Mesodermal cell (in vitro differentiated cells): ENCODE measurements around the gene IFIT3. TPM values are rescaled to one million over a fixed set of nuclear protein-coding genes. Genes with fewer than 3 reads are reported as not detected.
A peak's percentile ranks its signal among the peaks of the same experiment; 100 is the strongest.
"Not testable (repeated sequence)": the region's sequence is repeated elsewhere in the genome, so short reads cannot be mapped to it uniquely, and the experiment has no call there.

Experiments
- H3K27ac ChIP-seq: 2 replicates; pipeline ENCODE4 v1.7.0; 2013; ENCODE audit warnings: mild to moderate bottlenecking, low read depth, low read length, moderate library complexity; ENCODE audit not compliant: severe bottlenecking
- H3K36me3 ChIP-seq: 2 replicates; pipeline ENCODE4 v1.7.1; 2013; ENCODE audit warnings: mild to moderate bottlenecking, low read length, moderate library complexity; ENCODE audit not compliant: control insufficient read depth, insufficient read depth
- H3K4me1 ChIP-seq: one replicate; pipeline ENCODE4 v1.7.1; 2013; ENCODE audit warnings: mild to moderate bottlenecking, low read length; ENCODE audit not compliant: insufficient read depth, control insufficient read depth, poor library complexity, severe bottlenecking
- H3K4me3 ChIP-seq: 2 replicates; pipeline ENCODE4 v1.7.0; 2013; ENCODE audit warnings: low read length, control low read depth, mild to moderate bottlenecking; ENCODE audit not compliant: insufficient read depth, poor library complexity, severe bottlenecking; ENCODE audit errors: extremely low read depth
- H3K9me3 ChIP-seq: 2 replicates; pipeline ENCODE4 v1.7.1; 2013; ENCODE audit warnings: mild to moderate bottlenecking, low read length, moderate library complexity; ENCODE audit not compliant: control insufficient read depth
- WGBS, 2 experiments: methylation state at CpG; one replicate each; pipeline ENCODE4 v1.1.5; 2013; ENCODE audit warnings: missing lambda C conversion rate in 2 of 2; ENCODE audit not compliant: insufficient coverage in 2 of 2; 5-methylcytosine and 5-hydroxymethylcytosine counted together
- polyA plus RNA-seq, 2 experiments: library from polyadenylated mRNA; stranded (reverse); fragments of 50-300 nt; gene quantifications; one replicate each; pipeline ENCODE4 v1.2.3, GENCODE V29; 2013

IFIT3 gene, protein sequence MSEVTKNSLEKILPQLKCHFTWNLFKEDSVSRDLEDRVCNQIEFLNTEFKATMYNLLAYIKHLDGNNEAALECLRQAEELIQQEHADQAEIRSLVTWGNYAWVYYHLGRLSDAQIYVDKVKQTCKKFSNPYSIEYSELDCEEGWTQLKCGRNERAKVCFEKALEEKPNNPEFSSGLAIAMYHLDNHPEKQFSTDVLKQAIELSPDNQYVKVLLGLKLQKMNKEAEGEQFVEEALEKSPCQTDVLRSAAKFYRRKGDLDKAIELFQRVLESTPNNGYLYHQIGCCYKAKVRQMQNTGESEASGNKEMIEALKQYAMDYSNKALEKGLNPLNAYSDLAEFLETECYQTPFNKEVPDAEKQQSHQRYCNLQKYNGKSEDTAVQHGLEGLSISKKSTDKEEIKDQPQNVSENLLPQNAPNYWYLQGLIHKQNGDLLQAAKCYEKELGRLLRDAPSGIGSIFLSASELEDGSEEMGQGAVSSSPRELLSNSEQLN
- 4.4 TPM for polyA plus RNA-seq (2013, experiment 1 of 2)
- 3.7 TPM for polyA plus RNA-seq (2013, experiment 2 of 2)

DNA sequence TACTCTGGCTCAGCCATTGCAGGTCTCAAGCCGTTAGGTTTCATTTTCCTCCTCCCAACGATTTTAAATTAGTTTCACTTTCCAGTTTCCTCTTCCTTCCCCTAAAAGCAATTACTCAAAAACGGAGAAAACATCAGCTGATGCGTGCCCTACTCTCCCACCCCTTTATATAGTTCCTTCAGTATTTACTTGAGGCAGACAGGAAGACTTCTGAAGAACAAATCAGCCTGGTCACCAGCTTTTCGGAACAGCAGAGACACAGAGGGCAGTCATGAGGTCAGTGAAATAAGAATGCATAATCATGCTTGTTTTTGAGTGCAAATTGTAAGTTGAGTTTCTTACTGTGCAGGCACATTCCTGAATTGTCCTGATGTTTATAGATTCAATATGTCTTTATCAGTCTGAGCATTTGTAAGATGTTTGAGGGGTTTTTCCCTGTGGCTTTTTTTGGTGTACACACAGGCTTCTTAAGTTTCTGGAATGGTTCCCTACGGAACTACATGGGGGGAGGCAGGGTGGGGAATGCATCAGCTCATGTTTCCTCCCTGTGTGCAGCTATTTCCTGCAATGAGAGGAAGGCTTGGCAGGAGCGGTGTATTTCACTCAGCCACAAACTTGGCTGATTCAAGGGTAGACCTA is at the start of gene IFIT3:
IFIT3 (plus strand) TSS at position 195 of the 639 bp plus-strand sequence; CDS start at position 272, 77 bp downstream.
- Histone ChIP-seq H3K4me1 (peaks cover 17% of the 10 kb centered on the region), H3K27ac (peak within 1 kb of the TSS; percentile 93), H3K4me3 (no peak within 1 kb of the TSS), H3K36me3 (no peaks in the 10 kb centered on the region), H3K9me3 (no peaks in the 10 kb centered on the region)
- 49 to 57% methylated on average over 5 to 6 of the region's 7 CpGs for WGBS, 2 experiments

DNA sequence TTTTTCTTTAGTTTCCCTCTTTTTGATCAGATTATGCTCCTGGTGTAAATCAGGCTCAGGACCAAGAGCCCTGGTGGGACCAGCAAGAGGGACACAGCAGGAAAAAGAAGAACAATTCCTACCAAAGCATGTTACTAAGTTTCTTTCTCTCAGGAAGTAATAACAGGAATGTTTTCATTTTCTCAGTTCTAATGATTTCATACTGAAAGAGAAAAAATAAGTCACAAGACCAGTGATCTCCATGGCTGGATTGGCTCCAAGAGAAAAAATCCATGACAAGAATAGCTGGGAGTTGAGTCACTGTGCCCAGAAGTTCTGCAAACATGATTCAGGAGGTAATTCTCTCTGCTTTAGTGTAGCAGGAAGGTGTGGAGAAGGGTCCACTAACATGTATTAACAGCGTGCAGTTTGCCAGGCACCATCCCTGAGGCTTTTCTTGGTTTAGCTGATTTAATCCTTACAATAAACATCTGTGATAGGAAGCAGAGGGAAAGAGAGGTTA is 49.7 kb upstream of the IFIT3 start:
- H3K36me3 ChIP-seq: no peaks in the 10 kb centered on the region
- no CpG with 5 or more reads among the region's 1 CpG for WGBS, 2 experiments
- no peak overlapping the region for H3K4me3 ChIP-seq
- H3K27ac ChIP-seq: peak overlapping the region; percentile 83
- H3K9me3 ChIP-seq: no peaks in the 10 kb centered on the region
- H3K4me1 ChIP-seq: peaks cover 11% of the 10 kb centered on the region

GRCh38 chr10:89278900-89279392 is 48.9 kb upstream of the IFIT3 start:
- no peaks in the 10 kb centered on the region for H3K36me3 ChIP-seq
- H3K4me1 ChIP-seq: peaks cover 18% of the 10 kb centered on the region
- no peaks in the 10 kb centered on the region for H3K9me3 ChIP-seq
- H3K27ac ChIP-seq: no peak overlapping the region
- no peak overlapping the region for H3K4me3 ChIP-seq

GRCh38 chr10:89279421-89279869 is 48.4 kb upstream of the IFIT3 start:
- H3K4me1 ChIP-seq: peaks cover 21% of the 10 kb centered on the region
- H3K4me3 ChIP-seq: no peak overlapping the region
- no peaks in the 10 kb centered on the region for H3K9me3 ChIP-seq
- WGBS, 2 experiments: no CpG with 5 or more reads among the region's 1 CpG
- H3K36me3 ChIP-seq: no peaks in the 10 kb centered on the region
- no peak overlapping the region for H3K27ac ChIP-seq

DNA sequence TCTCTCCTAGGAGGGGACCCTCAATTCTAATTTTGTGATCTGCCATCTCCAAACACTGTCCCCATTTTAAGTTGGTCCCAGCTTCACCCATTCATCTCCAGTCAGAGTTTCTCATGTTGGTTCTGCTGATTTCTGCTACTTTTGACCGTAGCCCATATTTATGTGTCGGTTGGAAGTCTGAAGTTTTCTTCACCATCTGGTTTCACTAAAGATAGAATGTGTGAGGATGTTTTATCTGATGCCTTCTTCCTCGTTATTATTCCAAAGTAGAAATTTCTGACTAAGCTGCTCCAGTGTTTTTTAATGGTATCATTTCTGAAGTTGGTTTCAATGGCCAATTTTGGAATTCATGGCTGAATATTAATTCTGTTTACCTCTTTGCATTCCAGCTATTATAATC is 47.3 kb upstream of the IFIT3 start:
- Histone ChIP-seq H3K4me1 (peaks cover 21% of the 10 kb centered on the region), H3K9me3 (no peaks in the 10 kb centered on the region), H3K36me3 (no peaks in the 10 kb centered on the region), H3K4me3 (no peak overlapping the region), H3K27ac (no peak overlapping the region)
- 100% methylated on average over 1 of the region's 3 CpGs; no CpG with 5 or more reads in 1 of the 2 experiments for WGBS, 2 experiments

- Histone ChIP-seq H3K27ac (no peak overlapping the region), H3K4me3 (no peak overlapping the region), H3K36me3 (no peaks in the 10 kb centered on the region), H3K9me3 (no peaks in the 10 kb centered on the region), H3K4me1 (peaks cover 21% of the 10 kb centered on the region)
- 100% methylated on average over 2 to 3 of the region's 4 CpGs for WGBS, 2 experiments
Measured at GRCh38 chr10:89281606-89282395, 46.0 kb upstream of the IFIT3 start.

DNA sequence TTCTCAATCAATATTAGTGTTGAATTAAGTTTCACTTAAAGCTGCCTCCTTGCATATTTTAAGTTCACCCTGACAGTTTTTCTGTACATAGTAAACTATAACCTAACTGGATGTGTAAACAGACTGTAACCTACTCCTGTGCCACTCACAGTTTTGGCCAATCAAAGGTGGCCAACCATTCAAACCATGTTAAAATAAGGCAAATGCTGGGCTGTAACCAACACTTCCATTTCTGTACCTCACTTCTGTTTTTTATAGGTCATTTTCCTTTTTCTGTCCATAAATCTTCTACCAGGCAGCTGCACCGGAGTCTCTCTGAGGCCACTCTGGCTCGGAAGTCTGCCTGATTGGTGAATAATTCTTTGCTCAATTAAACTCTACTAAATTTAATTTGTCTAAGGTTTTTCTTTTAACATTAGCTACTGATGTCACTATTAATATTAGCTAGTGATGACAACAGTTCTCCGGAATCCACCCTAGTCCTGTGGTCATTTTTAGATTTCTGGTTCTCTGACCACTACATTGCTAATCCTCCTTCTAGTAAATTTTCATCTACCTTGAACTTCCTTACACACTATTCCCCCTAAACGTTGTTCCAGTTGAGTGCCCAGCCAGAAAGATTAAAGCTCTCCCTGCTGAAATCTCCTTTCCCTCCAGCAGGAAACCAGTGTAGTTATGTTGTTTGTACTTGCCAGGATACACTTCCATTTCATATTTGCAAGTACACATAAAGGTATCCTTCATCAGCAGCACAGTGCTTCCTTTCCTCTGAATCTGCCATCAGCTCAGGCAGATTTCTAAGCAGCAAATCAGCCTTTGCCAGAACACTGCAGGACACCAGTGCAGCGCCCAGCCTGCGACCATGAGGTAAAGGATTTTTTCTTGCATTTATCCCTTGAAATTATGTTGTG is 44.5 kb upstream of the IFIT3 start:
- peaks cover 14% of the 10 kb centered on the region for H3K4me1 ChIP-seq
- H3K9me3 ChIP-seq: no peaks in the 10 kb centered on the region
- peak overlapping the region; percentile 66 for H3K27ac ChIP-seq
- 73 to 90% methylated on average over 2 to 3 of the region's 6 CpGs for WGBS, 2 experiments
- H3K36me3 ChIP-seq: no peaks in the 10 kb centered on the region
- no peak overlapping the region for H3K4me3 ChIP-seq

- Histone ChIP-seq H3K4me1 (peaks cover 12% of the 10 kb centered on the region), H3K9me3 (no peaks in the 10 kb centered on the region), H3K36me3 (no peaks in the 10 kb centered on the region), H3K4me3 (no peak overlapping the region), H3K27ac (peak overlapping the region; percentile 66)
- 5 to 6% methylated on average over 2 to 3 of the region's 4 CpGs for WGBS, 2 experiments
Measured at GRCh38 chr10:89283936-89284475, 43.8 kb upstream of the IFIT3 start.

DNA sequence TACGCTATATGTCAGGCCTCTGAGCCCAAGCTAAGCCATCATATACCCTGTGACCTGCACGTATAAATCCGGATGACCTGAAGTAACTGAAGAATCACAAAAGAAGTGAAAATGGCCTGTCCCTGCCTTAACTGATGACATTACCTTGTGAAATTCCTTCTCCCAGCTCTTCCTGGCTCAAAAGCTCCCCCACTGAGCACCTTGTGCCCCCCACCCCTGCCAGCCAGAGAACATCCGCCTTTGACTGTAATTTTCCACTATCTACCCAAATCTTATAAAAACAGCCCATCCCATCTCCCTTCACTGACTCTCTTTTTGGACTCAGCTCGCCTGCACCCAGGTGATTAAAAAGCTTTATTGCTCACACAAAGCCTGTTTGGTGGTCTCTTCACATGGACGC is 43.1 kb upstream of the IFIT3 start:
- not testable (repeated sequence) for H3K4me1 ChIP-seq, H3K9me3 ChIP-seq, H3K4me3 ChIP-seq, H3K36me3 ChIP-seq, H3K27ac ChIP-seq
- WGBS, 2 experiments: 73 to 86% methylated on average over 6 of the region's 6 CpGs
